Measurements from ENCODE around the gene PILRA.

PILRA gene

GRCh38 chr7:100387695-100388094, 14.4 kb downstream of the PILRA start:
- no peak for TF ChIP-seq CTCF (conservative IDR thresholded peaks at IDR 0.05; ENCODE audit: low read depth, low read length)
- H3K4me3 ChIP-seq (ENCODE audit: low read length): no peak overlapping the region
- DNase-seq (ENCODE audit: low read depth): no peak

GRCh38 chr7:100389437-100390088, 16.3 kb downstream of the PILRA start:
- no peak overlapping the region for H3K4me3 ChIP-seq (ENCODE audit: low read length)
- no peak for DNase-seq (ENCODE audit: low read depth)
- no peak for TF ChIP-seq CTCF (conservative IDR thresholded peaks at IDR 0.05; ENCODE audit: low read depth, low read length)

- TF ChIP-seq CTCF (conservative IDR thresholded peaks at IDR 0.05; ENCODE audit: low read depth, low read length): no peak
- H3K4me3 ChIP-seq (ENCODE audit: low read length): no peak overlapping the region
- DNase-seq (ENCODE audit: low read depth): no peak
Measured at GRCh38 chr7:100390286-100391009, 17.2 kb downstream of the PILRA start.

- no peak for DNase-seq (ENCODE audit: low read depth)
- no peak overlapping the region for H3K4me3 ChIP-seq (ENCODE audit: low read length)
- TF ChIP-seq CTCF (conservative IDR thresholded peaks at IDR 0.05; ENCODE audit: low read depth, low read length): no peak
Measured at GRCh38 chr7:100393233-100393905, 20.1 kb downstream of the PILRA start.

GRCh38 chr7:100394077-100394476, 20.8 kb downstream of the PILRA start:
- TF ChIP-seq CTCF (conservative IDR thresholded peaks at IDR 0.05; ENCODE audit: low read depth, low read length): no peak
- H3K4me3 ChIP-seq (ENCODE audit: low read length): no peak overlapping the region
- DNase-seq (ENCODE audit: low read depth): no peak

- DNase-seq (ENCODE audit: low read depth): no peak
- TF ChIP-seq CTCF (conservative IDR thresholded peaks at IDR 0.05; ENCODE audit: low read depth, low read length): no peak
- no peak overlapping the region for H3K4me3 ChIP-seq (ENCODE audit: low read length)
Measured at GRCh38 chr7:100396421-100396982, 23.2 kb downstream of the PILRA start.

Measured in retinal pigment epithelial cell (primary cell).